Vagina (tissue), 2 donors: ENCODE measurements around the gene CHRDL1.

Experiments used
- POLR2A ChIP-seq, 2 donors: fragments of 450-650 bp; IDR thresholded peaks; one replicate each; pipeline ENCODE4 v1.6.1; 2017; ENCODE audit warnings: antibody characterized with exemption in 2 of 2, mild to moderate bottlenecking in 2 of 2, moderate library complexity in 2 of 2
- TF ChIP-seq, protein P1 (sequence below), 3 experiments: fragments of 450-650 bp in 2 of 3; fragments of 200-600 bp in 1 of 3; sonication (generic) in 1 of 3; IDR thresholded peaks; one replicate each; pipeline ENCODE4 v1.5.1; 2017 to 2019; ENCODE audit warnings: antibody characterized with exemption in 3 of 3, mild to moderate bottlenecking in 2 of 3, moderate library complexity in 2 of 3

DNA sequence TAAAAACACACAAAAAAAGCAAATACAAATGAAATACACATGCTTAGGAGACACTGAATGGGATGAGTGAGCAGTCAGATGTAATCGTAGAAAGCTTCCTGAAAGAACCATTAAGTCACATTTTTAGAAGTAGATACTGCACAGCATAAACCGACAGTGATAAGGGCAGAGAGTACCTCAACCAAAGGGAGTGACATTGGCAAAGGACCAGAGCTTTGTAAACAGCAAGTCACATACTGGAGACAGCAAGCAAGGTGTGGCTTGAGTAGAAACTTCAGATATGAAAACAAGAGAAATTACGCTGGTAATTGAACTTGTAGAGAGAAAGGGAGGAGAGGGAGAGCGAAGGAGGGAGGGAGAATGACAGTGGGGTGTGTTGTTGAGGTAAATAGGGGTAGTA, 92.0 kb downstream of the CHRDL1 start:
- TF ChIP-seq, protein P1, sequence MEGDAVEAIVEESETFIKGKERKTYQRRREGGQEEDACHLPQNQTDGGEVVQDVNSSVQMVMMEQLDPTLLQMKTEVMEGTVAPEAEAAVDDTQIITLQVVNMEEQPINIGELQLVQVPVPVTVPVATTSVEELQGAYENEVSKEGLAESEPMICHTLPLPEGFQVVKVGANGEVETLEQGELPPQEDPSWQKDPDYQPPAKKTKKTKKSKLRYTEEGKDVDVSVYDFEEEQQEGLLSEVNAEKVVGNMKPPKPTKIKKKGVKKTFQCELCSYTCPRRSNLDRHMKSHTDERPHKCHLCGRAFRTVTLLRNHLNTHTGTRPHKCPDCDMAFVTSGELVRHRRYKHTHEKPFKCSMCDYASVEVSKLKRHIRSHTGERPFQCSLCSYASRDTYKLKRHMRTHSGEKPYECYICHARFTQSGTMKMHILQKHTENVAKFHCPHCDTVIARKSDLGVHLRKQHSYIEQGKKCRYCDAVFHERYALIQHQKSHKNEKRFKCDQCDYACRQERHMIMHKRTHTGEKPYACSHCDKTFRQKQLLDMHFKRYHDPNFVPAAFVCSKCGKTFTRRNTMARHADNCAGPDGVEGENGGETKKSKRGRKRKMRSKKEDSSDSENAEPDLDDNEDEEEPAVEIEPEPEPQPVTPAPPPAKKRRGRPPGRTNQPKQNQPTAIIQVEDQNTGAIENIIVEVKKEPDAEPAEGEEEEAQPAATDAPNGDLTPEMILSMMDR (IDR thresholded peaks at IDR 0.05), result no peak
- TF ChIP-seq POLR2A (IDR thresholded peaks at IDR 0.05), result no peak
